A549 (cell line): ENCODE data around the gene TFF3.

Experiments used
- BHLHE40 ChIP-seq: IDR thresholded peaks from 2 replicates; pipeline ENCODE4 v1.6.1; 2012; ENCODE audit warnings: low read depth, low read length, inconsistent platforms
- CTCF ChIP-seq: fragments of >200 bp; sonication (Bioruptor Twin); formaldehyde crosslinking; IDR thresholded peaks from 3 replicates; pipeline ENCODE4 v1.5.1; 2016
- EP300 ChIP-seq, 2 experiments: fragments of >200 bp; sonication (Bioruptor Twin); formaldehyde crosslinking; IDR thresholded peaks; 2 replicates in 1 of 2; 3 replicates in 1 of 2; pipeline ENCODE4 v1.6.1; 2016 to 2017
- FOSL2 ChIP-seq, 2 experiments: fragments of 450-650 bp in 1 of 2; fragments of >200 bp in 1 of 2; sonication (Bioruptor Twin) in 1 of 2; formaldehyde crosslinking; IDR thresholded peaks; 2 replicates each; pipeline versions ENCODE4 v1.5.0 to v1.6.1; 2016 to 2020; ENCODE audit warnings: mild to moderate bottlenecking in 1 of 2, moderate library complexity in 1 of 2
- MYC ChIP-seq: IDR thresholded peaks from 2 replicates; pipeline ENCODE4 v1.6.1; 2012; ENCODE audit warnings: mild to moderate bottlenecking, inconsistent platforms, low read length, improper control_type of control experiment, borderline replicate concordance
- REST ChIP-seq: fragments of 200-600 bp; sonication (generic); IDR thresholded peaks from 2 replicates; pipeline ENCODE4 v1.6.1; 2016; ENCODE audit warnings: antibody characterized with exemption, mild to moderate bottlenecking, moderate library complexity

DNA sequence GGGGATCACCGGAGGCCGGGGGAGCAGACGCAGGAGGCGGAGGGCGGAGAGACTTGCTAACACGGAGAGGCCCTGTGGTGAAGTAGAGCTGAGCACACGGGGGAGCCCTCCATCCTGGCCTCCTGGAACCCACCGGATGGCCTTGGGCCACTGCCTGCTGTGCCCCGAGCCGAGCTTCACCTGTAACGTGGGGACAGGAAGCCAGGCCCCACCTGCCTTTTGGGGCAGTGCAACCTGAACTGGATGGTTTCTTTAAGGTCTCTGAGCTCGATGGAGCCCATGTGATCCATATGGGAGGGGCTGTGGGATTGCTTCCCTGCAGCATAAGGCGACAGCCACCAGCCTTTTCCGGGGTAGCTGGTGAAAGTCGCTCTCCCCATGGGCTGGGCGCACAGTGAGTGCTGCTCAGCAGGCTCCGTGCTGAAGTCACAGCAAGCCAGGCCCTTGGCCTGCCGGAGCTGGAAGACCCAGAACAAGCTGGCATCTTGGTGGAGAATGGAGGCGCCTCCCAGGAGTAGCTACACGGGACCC, 35.8 kb downstream of the TFF3 start:
- TF ChIP-seq MYC (no peak), REST (no peak), EP300 (IDR thresholded peaks at IDR 0.05) (no peak), BHLHE40 (no peak), FOSL2 (IDR thresholded peaks at IDR 0.05) (no peak), FOSL2 (CRISPR knock-in tag; IDR thresholded peaks at IDR 0.05) (no peak), CTCF (no peak)
